ENCODE measurements around the gene POLR1H. TPM values are rescaled to one million over a fixed set of nuclear protein-coding genes. Genes with fewer than 3 reads are reported as not detected.

The POLR1H gene
- total RNA-seq, 2 experiments from 2014 or later, result 75.5 to 77.8 TPM

DNA sequence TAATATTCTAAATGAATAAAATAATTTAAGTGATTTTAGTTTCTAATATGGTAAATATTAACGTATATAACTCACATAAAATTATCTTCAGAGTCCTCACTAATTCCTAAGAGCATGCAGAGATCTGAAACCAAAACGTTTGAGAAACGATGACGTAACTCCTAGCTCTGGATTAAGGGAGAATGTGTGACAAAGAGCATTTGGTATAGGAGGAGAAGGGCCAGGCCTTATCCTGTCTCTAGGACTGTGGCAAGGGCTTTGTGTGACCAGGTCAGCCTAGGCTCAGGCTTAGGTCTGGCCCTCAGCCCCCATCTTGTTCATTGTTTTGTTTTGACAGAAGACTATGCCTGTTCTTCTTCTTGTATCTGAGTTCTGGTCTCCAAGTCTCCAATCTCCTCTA is 19.2 kb upstream of the POLR1H start:
- no peak overlapping the region for H3K27ac Mint-ChIP-seq
- no peaks in the 10 kb centered on the region for H3K36me3 Mint-ChIP-seq (ENCODE audit: low read depth)
- DNase-seq, result no peak
- no peaks in the 10 kb centered on the region for H3K9me3 Mint-ChIP-seq
- H3K4me3 Mint-ChIP-seq, result no peak overlapping the region
- H3K4me1 Mint-ChIP-seq, result peaks cover under 1% of the 10 kb centered on the region
- POLR2A ChIA-PET, result no interaction called here
- CTCF ChIA-PET, result no interaction called here
- no peaks in the 10 kb centered on the region for H3K27me3 Mint-ChIP-seq

DNA sequence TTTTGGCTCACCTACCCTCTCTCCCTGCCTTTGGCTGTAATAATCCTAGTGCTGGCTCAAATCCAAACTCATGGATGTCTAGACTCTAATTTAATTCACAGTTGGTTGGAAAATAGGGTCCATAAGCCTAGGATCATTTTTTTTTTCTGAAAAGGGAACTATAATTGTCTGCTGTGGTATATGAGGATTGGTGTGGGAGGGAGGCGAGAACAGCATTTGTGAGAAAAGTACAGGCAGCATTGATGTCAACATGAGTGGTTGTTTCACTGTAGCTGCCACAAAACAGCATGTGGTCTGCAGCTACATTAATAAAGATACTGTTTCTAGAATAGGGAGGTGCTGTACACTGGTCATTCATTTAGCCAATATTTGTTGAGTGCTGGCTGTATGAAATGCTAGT is 18.6 kb upstream of the POLR1H start:
- CTCF ChIA-PET, result interaction anchor here (0.5 kb wide), 1 partner anchor 22 kb away, joined by 3 read pairs; no protein-coding TSS in a partner anchor
- H3K36me3 Mint-ChIP-seq (ENCODE audit: low read depth), result no peaks in the 10 kb centered on the region
- DNase-seq, result no peak
- H3K4me1 Mint-ChIP-seq, result peaks cover 7% of the 10 kb centered on the region
- no peaks in the 10 kb centered on the region for H3K9me3 Mint-ChIP-seq
- no peak overlapping the region for H3K27ac Mint-ChIP-seq
- H3K4me3 Mint-ChIP-seq, result no peak overlapping the region
- H3K27me3 Mint-ChIP-seq, result no peaks in the 10 kb centered on the region
- POLR2A ChIA-PET, result no interaction called here

DNA sequence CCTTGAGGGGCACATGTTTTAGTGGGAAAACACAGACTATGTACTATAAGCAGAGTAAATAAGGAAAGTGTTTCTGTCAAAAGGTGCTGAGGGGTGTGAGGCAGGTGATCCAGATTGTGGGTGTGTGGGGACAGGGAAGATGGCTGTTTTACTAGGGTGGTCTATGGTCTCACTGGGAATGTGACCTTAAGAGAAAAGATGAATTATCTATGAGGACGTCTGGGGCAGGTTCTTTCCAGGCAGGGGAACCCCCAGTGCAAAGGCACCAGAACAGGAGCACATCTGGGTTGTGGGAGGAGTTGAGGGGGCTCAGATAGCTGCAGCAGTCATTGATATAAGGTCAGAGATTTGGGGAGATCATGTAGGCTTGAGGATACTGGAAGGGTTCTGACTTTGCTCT is 18.2 kb upstream of the POLR1H start:
- CTCF ChIA-PET, result no interaction called here
- no peak overlapping the region for H3K27ac Mint-ChIP-seq
- no peak for DNase-seq
- no peak overlapping the region for H3K4me3 Mint-ChIP-seq
- peaks cover 8% of the 10 kb centered on the region for H3K4me1 Mint-ChIP-seq
- POLR2A ChIA-PET, result no interaction called here
- no peaks in the 10 kb centered on the region for H3K9me3 Mint-ChIP-seq
- no peaks in the 10 kb centered on the region for H3K36me3 Mint-ChIP-seq (ENCODE audit: low read depth)
- no peaks in the 10 kb centered on the region for H3K27me3 Mint-ChIP-seq

DNA sequence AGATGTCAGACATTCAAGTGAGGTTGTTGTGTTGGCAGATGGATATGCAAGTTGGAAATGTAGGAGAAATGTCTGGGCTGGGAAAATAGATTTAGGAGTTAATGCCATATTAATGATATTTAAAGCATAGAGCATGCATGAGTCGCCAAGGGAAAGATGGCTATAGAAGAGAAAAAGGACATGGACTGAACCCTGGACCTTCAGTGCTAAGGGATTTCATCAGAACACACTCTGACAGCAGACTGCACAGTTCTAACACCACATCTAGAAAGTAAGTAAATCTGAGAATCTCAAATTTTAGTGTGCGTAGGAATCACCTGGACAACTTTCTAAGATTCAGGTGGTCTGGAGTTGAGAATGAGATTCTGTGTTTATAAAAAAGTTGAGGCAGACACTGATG is 17.3 kb upstream of the POLR1H start:
- POLR2A ChIA-PET, result no interaction called here
- H3K4me1 Mint-ChIP-seq, result peaks cover 8% of the 10 kb centered on the region
- no peak overlapping the region for H3K27ac Mint-ChIP-seq
- no peaks in the 10 kb centered on the region for H3K9me3 Mint-ChIP-seq
- no peaks in the 10 kb centered on the region for H3K27me3 Mint-ChIP-seq
- no peak for DNase-seq
- H3K4me3 Mint-ChIP-seq, result no peak overlapping the region
- CTCF ChIA-PET, result no interaction called here
- no peaks in the 10 kb centered on the region for H3K36me3 Mint-ChIP-seq (ENCODE audit: low read depth)

DNA sequence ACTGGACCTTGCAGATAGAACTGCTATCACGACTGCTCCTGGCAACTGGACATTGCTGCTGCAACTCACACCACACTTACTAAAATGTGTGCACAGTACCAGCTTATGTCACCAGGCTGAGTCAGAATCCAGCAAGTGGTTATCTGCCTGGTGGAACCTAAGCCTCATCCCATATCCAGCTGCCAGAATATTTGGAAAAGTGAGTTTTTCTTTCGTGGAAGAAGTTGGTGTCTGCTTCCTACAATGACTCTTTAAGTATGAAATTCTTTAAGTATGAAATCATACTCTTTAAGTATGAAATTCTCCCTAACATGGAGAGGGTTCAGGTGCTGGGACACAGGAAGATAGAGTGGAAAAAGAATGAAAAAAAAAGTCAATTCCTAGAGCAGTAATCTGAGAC is 16.4 kb upstream of the POLR1H start:
- no peak for DNase-seq
- CTCF ChIA-PET, result no interaction called here
- POLR2A ChIA-PET, result no interaction called here
- H3K9me3 Mint-ChIP-seq, result no peaks in the 10 kb centered on the region
- H3K4me1 Mint-ChIP-seq, result peaks cover 8% of the 10 kb centered on the region
- no peaks in the 10 kb centered on the region for H3K27me3 Mint-ChIP-seq
- H3K4me3 Mint-ChIP-seq, result no peak overlapping the region
- H3K36me3 Mint-ChIP-seq (ENCODE audit: low read depth), result no peaks in the 10 kb centered on the region
- no peak overlapping the region for H3K27ac Mint-ChIP-seq

DNA sequence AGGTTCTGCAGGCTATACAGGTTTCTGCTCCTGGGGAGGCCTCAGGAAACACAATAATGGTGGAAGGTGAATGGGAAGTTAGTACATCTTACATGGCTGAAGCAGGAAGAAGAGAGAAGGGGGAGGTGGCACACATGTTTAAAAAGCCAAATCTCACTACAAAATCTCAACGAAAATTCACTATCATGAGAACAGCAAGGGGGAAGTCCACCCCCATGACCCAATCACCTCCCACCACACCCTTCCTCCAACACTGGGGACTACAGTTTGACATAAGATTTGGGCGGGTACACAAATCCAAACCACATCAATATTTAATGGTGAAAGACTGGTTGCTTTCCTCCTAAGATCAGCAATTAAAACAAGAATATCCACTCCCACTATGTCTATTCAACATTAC is 13.8 kb upstream of the POLR1H start:
- ChIA-PET POLR2A (interaction anchor here (1.0 to 1.5 kb wide), 2 partner anchors 14 to 19 kb away, joined by 4 to 7 read pairs; partner anchors contain the start of gene POLR1H), CTCF (no interaction called here)
- Mint-ChIP-seq H3K9me3 (no peaks in the 10 kb centered on the region), H3K4me3 (no peak overlapping the region), H3K27me3 (no peaks in the 10 kb centered on the region), H3K4me1 (peaks cover 8% of the 10 kb centered on the region), H3K27ac (no peak overlapping the region), H3K36me3 (ENCODE audit: low read depth) (no peaks in the 10 kb centered on the region)
- no peak for DNase-seq

DNA sequence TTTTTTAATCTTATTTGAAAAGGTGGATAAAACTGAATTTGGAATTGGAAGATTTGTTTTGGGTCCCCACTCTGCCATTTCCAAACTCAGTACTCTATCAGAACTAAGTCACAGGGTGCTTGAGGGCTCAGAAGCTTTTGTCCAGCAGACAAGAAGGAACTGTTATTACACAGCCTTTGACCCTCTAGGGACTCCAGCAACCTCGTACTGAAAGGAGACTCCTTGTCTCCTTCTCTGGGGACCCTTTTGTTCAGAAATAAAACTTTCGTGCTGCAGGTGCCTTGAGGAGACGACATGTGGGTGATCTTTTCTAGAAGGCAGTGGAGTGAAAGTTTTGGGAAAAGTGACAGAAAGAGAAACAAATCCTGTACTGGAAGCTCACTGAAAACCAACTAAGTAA is 7.4 kb upstream of the POLR1H start:
- Mint-ChIP-seq H3K9me3 (no peaks in the 10 kb centered on the region), H3K36me3 (ENCODE audit: low read depth) (peaks cover 10% of the 10 kb centered on the region), H3K4me1 (peaks cover 4% of the 10 kb centered on the region), H3K27me3 (no peaks in the 10 kb centered on the region), H3K4me3 (no peak overlapping the region), H3K27ac (no peak overlapping the region)
- ChIA-PET CTCF (interaction anchor here (1.4 kb wide), 1 partner anchor 8 kb away, joined by 6 read pairs; the partner anchor contains the start of gene POLR1H), POLR2A (no interaction called here)
- no peak for DNase-seq

DNA sequence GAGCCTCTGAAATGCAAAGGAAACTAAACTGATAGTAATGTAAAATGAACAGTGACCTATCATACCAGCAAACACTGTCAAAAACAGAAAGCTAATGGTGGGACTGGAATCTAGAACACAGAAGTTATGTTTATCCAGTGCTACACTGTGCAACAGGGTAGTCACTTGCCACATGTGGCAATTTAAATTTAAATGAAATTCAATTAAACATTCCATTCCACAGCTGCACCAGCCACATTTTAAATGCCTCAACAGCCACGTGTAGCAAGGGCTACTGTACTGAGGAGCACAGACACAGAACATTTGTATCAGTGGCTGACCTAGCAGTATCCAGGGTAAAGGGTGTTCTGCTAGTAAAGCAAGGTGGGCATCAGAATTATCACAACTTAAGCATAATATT is 5.6 kb upstream of the POLR1H start:
- no peaks in the 10 kb centered on the region for H3K27me3 Mint-ChIP-seq
- ChIA-PET POLR2A (no interaction called here), CTCF (no interaction called here)
- peaks cover 10% of the 10 kb centered on the region for H3K36me3 Mint-ChIP-seq (ENCODE audit: low read depth)
- peaks cover 17% of the 10 kb centered on the region for H3K4me1 Mint-ChIP-seq
- no peaks in the 10 kb centered on the region for H3K9me3 Mint-ChIP-seq
- no peak for DNase-seq
- no peak overlapping the region for H3K4me3 Mint-ChIP-seq
- H3K27ac Mint-ChIP-seq, result no peak overlapping the region

DNA sequence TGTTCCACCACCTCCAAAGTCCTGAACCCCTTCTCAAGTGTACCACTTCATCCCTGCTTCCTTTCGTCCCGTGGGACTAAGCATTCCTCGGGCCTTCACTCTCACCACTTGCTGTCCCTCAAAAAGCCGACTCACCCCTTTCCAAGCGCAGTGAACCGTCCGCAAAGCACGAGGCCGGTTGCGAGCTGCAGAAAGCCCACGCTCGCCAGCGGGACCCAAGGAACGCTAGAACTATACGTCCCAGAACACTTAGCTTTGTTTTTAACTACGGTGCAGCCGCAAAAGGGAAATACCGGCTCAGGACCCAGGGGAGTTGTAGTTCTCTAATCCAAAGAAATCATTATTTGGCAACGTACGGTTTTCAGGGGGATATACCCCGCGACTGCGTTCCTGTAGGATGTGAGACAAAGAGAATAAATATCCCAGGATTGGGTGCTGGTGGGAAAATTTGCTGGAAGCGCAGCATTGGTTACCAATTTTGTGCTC is 416 bp upstream of the POLR1H start:
- Mint-ChIP-seq H3K4me1 (peaks cover 47% of the 10 kb centered on the region), H3K27me3 (no peaks in the 10 kb centered on the region), H3K9me3 (no peaks in the 10 kb centered on the region), H3K27ac (peak overlapping the region; percentile 97), H3K4me3 (peak overlapping the region; percentile 98), H3K36me3 (ENCODE audit: low read depth) (peaks cover 40% of the 10 kb centered on the region)
- no peak for DNase-seq
- ChIA-PET POLR2A (interaction anchor here (0.8 to 3.8 kb wide), 20 partner anchors 7 to 411 kb away, joined by 3 to 28 read pairs (median 6); partner anchors contain the start of genes HLA-A, TRIM26 and TRIM39), CTCF (interaction anchor here (0.7 to 2.2 kb wide), 5 partner anchors 16 to 411 kb away, joined by 3 to 18 read pairs (median 6); no protein-coding TSS in a partner anchor)

DNA sequence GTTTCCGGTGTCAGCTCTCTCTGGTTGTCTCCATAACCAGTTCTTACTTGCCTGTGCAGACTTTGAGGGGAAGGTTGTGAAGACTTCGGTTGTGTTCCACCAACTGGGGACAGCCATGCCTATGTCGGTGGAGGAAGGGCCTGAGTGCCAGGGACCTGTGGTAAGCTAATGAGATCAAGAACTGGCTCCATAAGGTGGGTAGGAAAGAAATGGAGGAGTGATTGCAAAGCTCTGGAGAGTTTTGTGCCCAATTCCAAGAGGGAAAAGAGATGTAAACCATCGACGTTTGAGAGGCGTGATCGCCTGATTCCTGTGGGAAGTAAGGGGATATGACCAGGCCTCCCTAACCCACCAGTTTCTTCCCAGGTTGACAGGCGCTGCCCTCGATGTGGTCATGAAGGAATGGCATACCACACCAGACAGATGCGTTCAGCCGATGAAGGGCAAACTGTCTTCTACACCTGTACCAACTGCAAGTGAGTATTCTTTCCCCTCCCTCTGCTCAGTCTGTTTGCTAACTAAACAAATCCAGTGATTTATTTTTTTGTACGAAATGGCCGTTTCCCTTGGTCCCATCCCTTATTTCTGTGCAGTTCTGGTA is 893 bp downstream of the POLR1H start:
- peak; percentile 68 for DNase-seq

DNA sequence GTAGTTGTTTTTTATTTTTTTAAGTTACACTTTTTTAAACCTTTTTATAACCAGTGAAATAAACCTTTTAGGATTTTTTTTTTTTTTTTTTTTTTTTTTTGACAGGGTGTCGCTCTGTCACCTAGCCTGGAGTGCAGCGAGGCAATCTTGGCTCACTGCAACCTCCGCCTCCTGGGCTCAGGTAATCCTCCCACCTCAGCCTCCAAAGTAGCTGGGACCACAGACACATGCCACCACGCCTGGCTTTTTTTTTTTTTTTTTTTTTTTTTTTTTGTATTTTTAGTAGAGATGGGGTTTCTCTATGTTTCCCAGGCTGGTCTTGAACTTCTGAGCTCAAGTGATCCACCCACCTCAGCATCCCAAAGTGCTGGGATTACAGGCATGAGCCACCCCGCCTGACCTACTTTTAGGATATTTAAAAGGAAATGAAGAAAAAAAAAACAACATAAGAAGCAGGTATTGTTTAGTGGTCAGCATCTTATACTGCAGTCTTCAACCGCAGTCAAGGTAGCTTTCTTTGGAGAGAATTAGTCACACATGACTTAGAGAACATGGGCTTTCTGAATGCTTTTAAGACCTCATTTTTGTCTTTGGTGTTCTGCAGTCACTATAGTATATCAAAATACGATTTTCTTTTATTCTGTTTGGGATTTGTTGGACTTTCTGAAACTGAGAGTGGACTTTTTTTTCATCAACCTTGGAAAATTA is 1.6 kb downstream of the POLR1H start:
- DNase-seq, result no peak
- H3K27ac Mint-ChIP-seq, result peak overlapping the region; percentile 97
- CTCF ChIA-PET, result no interaction called here
- H3K27me3 Mint-ChIP-seq, result no peaks in the 10 kb centered on the region
- no peaks in the 10 kb centered on the region for H3K9me3 Mint-ChIP-seq
- peaks cover 47% of the 10 kb centered on the region for H3K36me3 Mint-ChIP-seq (ENCODE audit: low read depth)
- POLR2A ChIA-PET, result interaction anchor here (0.7 to 3.8 kb wide), 4 partner anchors 8 to 98 kb away, joined by 3 to 28 read pairs (median 18); no protein-coding TSS in a partner anchor
- peaks cover 60% of the 10 kb centered on the region for H3K4me1 Mint-ChIP-seq
- H3K4me3 Mint-ChIP-seq, result peak overlapping the region; percentile 98

More for the DNA sequence above, 893 bp downstream of the POLR1H start:
- ChIA-PET CTCF (interaction anchor here (0.5 to 2.2 kb wide), 6 partner anchors 9 to 1245 kb away, joined by 3 to 18 read pairs (median 4); no protein-coding TSS in a partner anchor), POLR2A (interaction anchor here (0.6 to 3.8 kb wide), 17 partner anchors 9 to 552 kb away, joined by 3 to 28 read pairs (median 4); partner anchors contain the start of genes HLA-A, TRIM26 and TRIM39)
- no peaks in the 10 kb centered on the region for H3K9me3 Mint-ChIP-seq
- peak overlapping the region; percentile 98 for H3K4me3 Mint-ChIP-seq
- H3K27ac Mint-ChIP-seq, result peak overlapping the region; percentile 97
- H3K36me3 Mint-ChIP-seq (ENCODE audit: low read depth), result peaks cover 48% of the 10 kb centered on the region
- no peaks in the 10 kb centered on the region for H3K27me3 Mint-ChIP-seq
- H3K4me1 Mint-ChIP-seq, result peaks cover 56% of the 10 kb centered on the region

DNA sequence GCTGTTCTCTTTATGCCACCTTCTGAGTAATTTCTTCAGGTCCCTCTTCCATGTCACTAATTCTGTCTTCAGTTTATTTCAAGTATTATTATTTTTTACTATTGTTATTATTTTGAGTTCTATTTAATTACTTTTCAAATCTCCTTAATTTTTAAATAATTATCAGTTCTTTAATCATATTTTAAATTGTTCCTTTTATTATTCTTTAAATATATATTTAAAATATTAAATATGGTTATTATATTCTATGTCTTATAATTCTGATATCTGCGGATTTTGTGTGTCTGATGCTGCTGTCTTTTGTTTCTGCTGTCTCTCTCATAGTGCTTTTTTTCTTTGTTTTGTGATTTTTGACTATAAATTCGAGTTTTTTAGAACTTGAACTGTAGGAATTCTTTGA is 2.2 kb downstream of the POLR1H start:
- ChIA-PET POLR2A (interaction anchor here (3.8 kb wide), 1 partner anchor 39 kb away, joined by 27 read pairs; no protein-coding TSS in a partner anchor), CTCF (no interaction called here)
- Mint-ChIP-seq H3K4me3 (peak overlapping the region; percentile 14), H3K4me1 (peaks cover 66% of the 10 kb centered on the region), H3K9me3 (no peaks in the 10 kb centered on the region), H3K36me3 (ENCODE audit: low read depth) (peaks cover 54% of the 10 kb centered on the region), H3K27ac (peak overlapping the region; percentile 55), H3K27me3 (no peaks in the 10 kb centered on the region)
- DNase-seq, result no peak

DNA sequence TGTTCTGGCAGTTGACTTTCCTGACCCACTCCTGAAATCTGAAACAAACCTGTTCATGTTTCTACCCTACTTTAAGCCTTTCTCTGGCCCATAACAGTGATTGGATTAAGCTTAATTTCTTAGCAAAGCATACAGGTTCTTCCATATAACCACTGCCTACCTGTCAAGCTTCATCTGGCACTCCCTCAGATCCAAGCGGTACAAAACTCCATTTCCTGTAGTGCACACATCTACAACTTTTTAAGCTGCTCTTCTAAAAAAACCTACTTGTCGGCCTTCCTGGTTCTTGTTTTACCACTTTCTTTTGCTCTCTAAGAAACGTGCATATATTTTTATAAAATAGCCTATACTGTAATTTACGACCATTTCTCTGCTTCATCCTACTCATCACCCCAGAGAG is 5.0 kb downstream of the POLR1H start:
- H3K27ac Mint-ChIP-seq, result peak overlapping the region; percentile 94
- no peaks in the 10 kb centered on the region for H3K9me3 Mint-ChIP-seq
- ChIA-PET POLR2A (interaction anchor here (0.8 to 2.6 kb wide), 15 partner anchors 11 to 1137 kb away, joined by 3 to 25 read pairs (median 4); partner anchors contain the start of genes ABCF1, HLA-A, RNF39 and TRIM26), CTCF (interaction anchor here (0.6 to 1.7 kb wide), 8 partner anchors 9 to 415 kb away, joined by 3 to 10 read pairs (median 3); partner anchors contain the start of gene RNF39)
- peaks cover 64% of the 10 kb centered on the region for H3K4me1 Mint-ChIP-seq
- peaks cover 77% of the 10 kb centered on the region for H3K36me3 Mint-ChIP-seq (ENCODE audit: low read depth)
- no peak for DNase-seq
- peak overlapping the region; percentile 93 for H3K4me3 Mint-ChIP-seq
- peaks cover 5% of the 10 kb centered on the region for H3K27me3 Mint-ChIP-seq
